CD14-positive monocyte (primary cell): ENCODE measurements around the gene GASK1A. TPM values are rescaled to one million over a fixed set of nuclear protein-coding genes. Genes with fewer than 3 reads are reported as not detected.

ENCODE experiments used
- DNase-seq, 3 donors: peaks; one replicate each; pipeline ENCODE4 v3.0.0-alpha.2; 2011 to 2022
- H2AFZ ChIP-seq: 2 replicates; pipeline ENCODE4 v1.6.0; 2012; ENCODE audit warnings: mild to moderate bottlenecking, low read depth, low read length, inconsistent platforms; ENCODE audit not compliant: insufficient read depth, poor library complexity, severe bottlenecking
- H3K27ac ChIP-seq, 2 donors: 1 replicate in 1 of 2; 2 replicates in 1 of 2; pipeline ENCODE4 v1.5.1; 2012 to 2013; ENCODE audit warnings: low read length in 2 of 2, control low read depth in 1 of 2, inconsistent platforms in 1 of 2, low read depth in 1 of 2, mild to moderate bottlenecking in 1 of 2
- H3K27me3 ChIP-seq, 2 donors: one replicate each; pipeline versions ENCODE4 v1.6.0 to v1.6.1; 2011 to 2013; ENCODE audit warnings: low read length in 2 of 2; ENCODE audit not compliant: control insufficient read depth in 2 of 2, insufficient read depth in 2 of 2
- H3K36me3 ChIP-seq, 2 donors: replicated peaks in 1 of 2; 1 replicate in 1 of 2; 2 replicates in 1 of 2; pipeline versions ENCODE4 v1.5.1 to v1.6.1; 2012 to 2013; ENCODE audit warnings: low read length in 2 of 2, control low read depth in 1 of 2, inconsistent platforms in 1 of 2, mild to moderate bottlenecking in 1 of 2; ENCODE audit not compliant: insufficient read depth in 2 of 2, control insufficient read depth in 1 of 2
- H3K4me1 ChIP-seq, 2 donors: 1 replicate in 1 of 2; 2 replicates in 1 of 2; pipeline versions ENCODE4 v1.5.1 to v1.6.1; 2012 to 2013; ENCODE audit warnings: low read length in 2 of 2, control low read depth in 1 of 2, inconsistent platforms in 1 of 2, mild to moderate bottlenecking in 1 of 2, moderate library complexity in 1 of 2; ENCODE audit not compliant: insufficient read depth in 2 of 2, control insufficient read depth in 1 of 2
- H3K4me2 ChIP-seq: replicated peaks from 2 replicates; pipeline ENCODE3; 2012; ENCODE audit warnings: low read length, moderate library complexity, mild to moderate bottlenecking; ENCODE audit not compliant: poor library complexity, severe bottlenecking; ENCODE audit errors: extremely low read depth
- H3K4me3 ChIP-seq, 3 experiments: fragments of 200-600 bp in 1 of 3; sonication (generic) in 1 of 3; replicated peaks in 1 of 3; 1 replicate in 2 of 3; 2 replicates in 1 of 3; pipeline ENCODE4 v1.5.1; 2011 to 2013; ENCODE audit warnings: low read length in 3 of 3, mild to moderate bottlenecking in 3 of 3, control low read depth in 2 of 3, low read depth in 2 of 3, inconsistent platforms in 1 of 3, moderate library complexity in 1 of 3
- H3K79me2 ChIP-seq: 2 replicates; pipeline ENCODE4 v1.6.0; 2012; ENCODE audit warnings: mild to moderate bottlenecking, control low read depth, inconsistent platforms, low read length, moderate library complexity; ENCODE audit not compliant: insufficient read depth
- H3K9ac ChIP-seq: 2 replicates; pipeline ENCODE4 v1.6.0; 2017; ENCODE audit warnings: low read length, mild to moderate bottlenecking; ENCODE audit not compliant: insufficient read depth, poor library complexity, severe bottlenecking
- H3K9me3 ChIP-seq, 2 donors: replicated peaks in 1 of 2; 1 replicate in 1 of 2; 2 replicates in 1 of 2; pipeline versions ENCODE4 v1.5.1 to v1.6.1; 2012 to 2013; ENCODE audit warnings: low read length in 2 of 2, control low read depth in 1 of 2; ENCODE audit not compliant: control insufficient read depth in 1 of 2, insufficient read depth in 1 of 2
- H4K20me1 ChIP-seq: 2 replicates; pipeline ENCODE4 v1.6.0; 2012; ENCODE audit warnings: mild to moderate bottlenecking, low read length, control low read depth, moderate library complexity; ENCODE audit not compliant: insufficient read depth
- H3K27ac Mint-ChIP-seq, 7 donors: one replicate each; pipeline ENCODE4 v1.8.0; 2020; ENCODE audit warnings: mild to moderate bottlenecking in 7 of 7, mixed read lengths in 7 of 7, moderate library complexity in 6 of 7, inconsistent platforms in 2 of 7
- H3K27me3 Mint-ChIP-seq, 3 donors: one replicate each; pipeline ENCODE4 v1.8.0; 2021 to 2022; ENCODE audit warnings: low read depth in 3 of 3, mild to moderate bottlenecking in 3 of 3, mixed read lengths in 3 of 3, moderate library complexity in 3 of 3, inconsistent platforms in 1 of 3
- H3K36me3 Mint-ChIP-seq, 2 donors: one replicate each; pipeline ENCODE4 v1.8.0; 2020; ENCODE audit warnings: mixed read lengths in 2 of 2, inconsistent platforms in 1 of 2, mild to moderate bottlenecking in 1 of 2
- H3K4me1 Mint-ChIP-seq: one replicate; pipeline ENCODE4 v1.8.0; 2020; ENCODE audit warnings: mild to moderate bottlenecking, mixed read lengths
- H3K4me3 Mint-ChIP-seq, 2 donors: one replicate each; pipeline ENCODE4 v1.8.0; 2020; ENCODE audit warnings: mild to moderate bottlenecking in 2 of 2, mixed read lengths in 2 of 2, moderate library complexity in 1 of 2
- H3K9me3 Mint-ChIP-seq, 7 donors: one replicate each; pipeline ENCODE4 v1.8.0; 2020 to 2022; ENCODE audit warnings: mixed read lengths in 7 of 7, mild to moderate bottlenecking in 6 of 7, moderate library complexity in 6 of 7, inconsistent platforms in 2 of 7
- CTCF ChIP-seq: fragments of 200-600 bp; IDR thresholded peaks from one replicate; pipeline ENCODE4 v1.8.0; 2022; ENCODE audit warnings: antibody characterized with exemption, mild to moderate bottlenecking
- WGBS: methylation state at CpG from one replicate; pipeline ENCODE4 v1.1.5; 2013; ENCODE audit warnings: missing lambda C conversion rate; ENCODE audit not compliant: insufficient coverage; 5-methylcytosine and 5-hydroxymethylcytosine counted together
- intact Hi-C, 2 donors: fragments of 100-400 bp; cut with micrococcal nuclease; formaldehyde crosslinking; loops; one replicate each; pipeline versions ENCODE4 v1.15.0 to v1.15.1; 2023
- polyA plus RNA-seq, 3 donors: library from polyadenylated mRNA; depleted of rRNA in 1 of 3; unstranded in 2 of 3; stranded (reverse) in 1 of 3; fragments of 300-500 nt in 2 of 3; fragments of >200 nt in 1 of 3; fragmentation: Illumina TruSeq in 2 of 3; gene quantifications; 1 replicate in 2 of 3; 2 replicates in 1 of 3; pipeline ENCODE4 v1.2.3, GENCODE V29; 2012 to 2021

GASK1A gene
- polyA plus RNA-seq, 3 donors: 0.13 TPM; not detected in 2

DNA sequence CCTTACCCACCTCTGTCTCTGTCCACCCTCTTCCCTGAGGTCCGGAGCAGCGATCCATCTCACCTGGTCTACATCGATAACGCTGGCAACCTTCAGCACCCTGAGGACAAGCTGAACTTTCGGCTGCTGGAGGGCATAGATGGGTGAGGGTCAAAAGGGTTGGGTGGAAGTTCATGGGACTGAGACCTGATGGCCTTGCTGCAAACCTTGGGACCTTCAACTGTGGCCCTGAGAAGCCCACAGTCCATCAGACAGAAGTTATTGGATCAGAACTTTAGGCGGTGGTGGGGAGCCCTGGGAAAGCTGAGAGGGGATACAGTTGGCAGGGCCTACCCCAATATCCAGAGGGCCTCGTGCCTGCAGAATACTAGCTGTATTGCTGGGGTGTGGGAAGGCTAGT is 76.3 kb downstream of the GASK1A start:
- no peak for TF ChIP-seq CTCF
- Histone ChIP-seq H3K27ac (no peak overlapping the region), H4K20me1 (no peaks in the 10 kb centered on the region), H3K4me2 (no peak overlapping the region), H3K36me3 (no peaks in the 10 kb centered on the region), H3K4me3 (no peak overlapping the region), H3K9ac (no peak overlapping the region), H3K4me1 (no peaks in the 10 kb centered on the region), H3K9me3 (peaks cover 3 to 20% of the 10 kb centered on the region in 2 donors), H3K79me2 (no peaks in the 10 kb centered on the region), H3K27me3 (no peaks in the 10 kb centered on the region), H2AFZ (no peak overlapping the region)
- no peaks in the 10 kb centered on the region for H3K36me3 Mint-ChIP-seq
- H3K9me3 Mint-ChIP-seq: peaks cover 12 to 33% (median 22%) of the 10 kb centered on the region in 7 donors
- H3K4me1 Mint-ChIP-seq: no peaks in the 10 kb centered on the region
- DNase-seq: no peak
- H3K27ac Mint-ChIP-seq: no peak overlapping the region
- intact Hi-C loops: no loop called here
- no peak overlapping the region for H3K4me3 Mint-ChIP-seq
- 96% methylated on average over 4 of the region's 7 CpGs for WGBS
- H3K27me3 Mint-ChIP-seq: peaks cover 0 to 4% (median 4%) of the 10 kb centered on the region in 3 donors

DNA sequence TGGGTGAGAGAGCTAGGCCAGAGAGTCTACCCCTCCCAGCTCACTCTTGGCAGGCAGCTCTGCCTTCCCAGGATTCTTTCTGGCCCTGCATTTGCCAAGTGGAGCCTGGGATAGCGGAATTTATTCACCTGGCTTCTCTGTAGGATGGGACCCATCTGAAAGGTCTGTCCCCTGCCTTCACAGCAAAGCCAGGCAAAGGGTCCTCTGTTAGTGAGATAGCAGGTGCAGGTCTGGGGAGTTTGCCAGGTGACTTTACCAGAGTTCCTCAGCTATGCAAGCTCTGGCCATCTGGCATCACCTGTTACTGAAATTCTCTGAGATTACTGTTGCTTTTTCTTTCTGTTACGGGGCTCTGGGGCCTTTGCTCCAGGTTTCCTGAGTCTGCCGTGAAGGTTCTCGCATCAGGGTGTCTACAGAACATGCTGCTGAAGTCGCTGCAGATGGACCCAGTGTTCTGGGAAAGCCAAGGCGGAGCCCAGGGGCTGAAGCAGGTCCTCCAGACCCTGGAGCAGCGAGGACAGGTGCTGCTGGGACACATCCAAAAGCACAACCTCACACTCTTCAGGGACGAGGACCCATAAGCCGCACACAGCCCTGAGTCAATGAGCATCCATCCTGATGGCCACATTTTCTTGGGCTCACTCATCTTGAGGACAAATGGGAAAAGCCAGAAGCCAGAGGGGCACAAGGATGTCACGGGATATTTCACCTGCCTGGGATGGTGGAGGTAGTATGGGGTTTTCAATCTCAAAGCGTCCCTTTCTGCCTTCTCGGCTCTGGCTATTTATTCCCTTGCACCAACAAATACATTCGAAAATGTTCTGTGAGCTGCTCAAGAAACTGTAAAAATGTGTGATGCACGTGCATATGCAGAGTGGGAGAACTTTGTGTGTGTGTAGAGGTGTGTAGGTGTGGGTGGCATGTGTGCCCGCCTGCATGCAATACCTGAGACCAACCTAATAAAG is 77.0 kb downstream of the GASK1A start:
- Histone ChIP-seq H3K27me3 (no peaks in the 10 kb centered on the region), H3K4me2 (no peak overlapping the region), H3K9ac (no peak overlapping the region), H3K9me3 (peaks cover 0 to 20% of the 10 kb centered on the region in 2 donors), H4K20me1 (no peaks in the 10 kb centered on the region), H2AFZ (no peak overlapping the region), H3K27ac (no peak overlapping the region), H3K79me2 (no peaks in the 10 kb centered on the region), H3K4me3 (no peak overlapping the region), H3K36me3 (no peaks in the 10 kb centered on the region), H3K4me1 (no peaks in the 10 kb centered on the region)
- Mint-ChIP-seq H3K27me3 (peaks cover 0 to 4% (median 2%) of the 10 kb centered on the region in 3 donors), H3K9me3 (peaks cover 6 to 26% (median 16%) of the 10 kb centered on the region in 7 donors), H3K4me1 (no peaks in the 10 kb centered on the region), H3K27ac (no peak overlapping the region), H3K4me3 (no peak overlapping the region), H3K36me3 (no peaks in the 10 kb centered on the region)
- DNase-seq: no peak
- intact Hi-C loops: no loop called here
- 94% methylated on average over 7 of the region's 15 CpGs for WGBS
- TF ChIP-seq CTCF: no peak
